Hematopoietic multipotent progenitor cell treated with erythropoietin and hydrocortisone succinate and interleukin-3 and kit ligand, for 15 days (in vitro differentiated cells): ENCODE measurements around the gene TMEM87B.

Source experiments
- DNase-seq: peaks from one replicate; pipeline ENCODE4 v3.0.0-alpha.2; 2015; ENCODE audit warnings: low spot score

TMEM87B gene

GRCh38 chr2:112054847-112055729 lies at the start of gene TMEM87B:
TMEM87B (plus strand) TSS chr2:112055269; CDS start chr2:112055592, 323 bp downstream.
- peak; percentile 98 for DNase-seq

GRCh38 chr2:112005406-112006075 lies 49.5 kb upstream of the TMEM87B start:
- no peak for DNase-seq

GRCh38 chr2:112006076-112006410 lies 49.0 kb upstream of the TMEM87B start:
- DNase-seq: no peak

GRCh38 chr2:112007493-112007892 lies 47.6 kb upstream of the TMEM87B start:
- no peak for DNase-seq

GRCh38 chr2:112008910-112009485 lies 46.1 kb upstream of the TMEM87B start:
- no peak for DNase-seq

- no peak for DNase-seq
Observed at GRCh38 chr2:112010751-112011150, 44.3 kb upstream of the TMEM87B start.

- no peak for DNase-seq
Observed at GRCh38 chr2:112012556-112012955, 42.5 kb upstream of the TMEM87B start.

GRCh38 chr2:112018846-112019245 lies 36.2 kb upstream of the TMEM87B start:
- DNase-seq: no peak

GRCh38 chr2:112019569-112019982 lies 35.5 kb upstream of the TMEM87B start:
- no peak for DNase-seq

GRCh38 chr2:112020561-112020960 lies 34.5 kb upstream of the TMEM87B start:
- no peak for DNase-seq

- no peak for DNase-seq
Observed at GRCh38 chr2:112021290-112021689, 33.8 kb upstream of the TMEM87B start.

- peak; percentile 19 for DNase-seq
Observed at GRCh38 chr2:112021781-112022231, 33.3 kb upstream of the TMEM87B start.

GRCh38 chr2:112023707-112024106 lies 31.4 kb upstream of the TMEM87B start:
- no peak for DNase-seq

- no peak for DNase-seq
Observed at GRCh38 chr2:112024231-112024630, 30.8 kb upstream of the TMEM87B start.

GRCh38 chr2:112024896-112025491 lies 30.1 kb upstream of the TMEM87B start:
- no peak for DNase-seq

GRCh38 chr2:112026509-112026908 lies 28.6 kb upstream of the TMEM87B start:
- DNase-seq: peak; percentile 69

GRCh38 chr2:112027767-112028166 lies 27.3 kb upstream of the TMEM87B start:
- DNase-seq: no peak

GRCh38 chr2:112029164-112029563 lies 25.9 kb upstream of the TMEM87B start:
- no peak for DNase-seq

GRCh38 chr2:112031473-112032223 lies 23.4 kb upstream of the TMEM87B start:
- DNase-seq: no peak

GRCh38 chr2:112032224-112032586 lies 22.9 kb upstream of the TMEM87B start:
- DNase-seq: no peak

- DNase-seq: no peak
Observed at GRCh38 chr2:112032689-112033465, 22.2 kb upstream of the TMEM87B start.
